GM12878 (cell line): ENCODE results near the gene ATL2.

Source experiments
- CHD4 ChIP-seq: fragments of 200-600 bp; sonication (generic); IDR thresholded peaks from 2 replicates; pipeline ENCODE4 v1.6.1; 2016; ENCODE audit warnings: mild to moderate bottlenecking
- CTCF ChIP-seq, 3 experiments: IDR thresholded peaks in 2 of 3; conservative IDR thresholded peaks in 1 of 3; 2 replicates each; pipeline ENCODE4 v1.5.1; 2011; ENCODE audit warnings: low read depth in 3 of 3, low read length in 3 of 3, mild to moderate bottlenecking in 3 of 3, control low read depth in 2 of 3, moderate library complexity in 2 of 3, inconsistent platforms in 1 of 3, mixed read lengths in 1 of 3; ENCODE audit not compliant: control insufficient read depth in 2 of 3, insufficient read depth in 1 of 3; ENCODE audit errors: extremely low read depth in 1 of 3
- NRF1 ChIP-seq: conservative IDR thresholded peaks from 2 replicates; pipeline ENCODE4 v1.6.1; 2011; ENCODE audit warnings: mild to moderate bottlenecking, low read depth, low read length, improper control_type of control experiment

GRCh38 chr2:38271697-38272096 is 105.4 kb downstream of the ATL2 start:
- no peak for TF ChIP-seq CHD4
- no peak for TF ChIP-seq NRF1
- TF ChIP-seq CTCF (IDR thresholded peaks at IDR 0.05 in 2 of 3, conservative IDR thresholded peaks at IDR 0.05 in 1 of 3; ENCODE audit: control insufficient read depth in 2 of 3, extremely low read depth in 1 of 3, insufficient read depth in 1 of 3, low read depth in 3 of 3, low read length in 3 of 3) = no peak
